ENCODE data around the gene ARID2. TPM values are rescaled to one million over a fixed set of nuclear protein-coding genes. Genes with fewer than 3 reads are reported as not detected.

ARID2 gene
- total RNA-seq, 6 donors from 2014 or later: 19.4 to 48.5 (median 27.0) TPM

- DNase-seq: no peak
- no peaks in the 10 kb centered on the region for H3K27me3 ChIP-seq
- no peak overlapping the region for H3K4me3 ChIP-seq
- no peaks in the 10 kb centered on the region for H3K4me1 ChIP-seq
- ATAC-seq (ENCODE audit: low FRiP score in 2 of 2): no peak
- H3K36me3 ChIP-seq: peaks cover 6 to 94% (median 52%) of the 10 kb centered on the region in 4 donors
- WGBS, 2 donors: 52 to 61% methylated on average over 2 of the region's 2 CpGs
- no peak overlapping the region for H3K27ac ChIP-seq
- TF ChIP-seq POLR2A (IDR thresholded peaks at IDR 0.05) (no peak), EP300 (IDR thresholded peaks at IDR 0.05) (no peak), POLR2AphosphoS5 (IDR thresholded peaks at IDR 0.05) (no peak)
- TF ChIP-seq, protein P1, sequence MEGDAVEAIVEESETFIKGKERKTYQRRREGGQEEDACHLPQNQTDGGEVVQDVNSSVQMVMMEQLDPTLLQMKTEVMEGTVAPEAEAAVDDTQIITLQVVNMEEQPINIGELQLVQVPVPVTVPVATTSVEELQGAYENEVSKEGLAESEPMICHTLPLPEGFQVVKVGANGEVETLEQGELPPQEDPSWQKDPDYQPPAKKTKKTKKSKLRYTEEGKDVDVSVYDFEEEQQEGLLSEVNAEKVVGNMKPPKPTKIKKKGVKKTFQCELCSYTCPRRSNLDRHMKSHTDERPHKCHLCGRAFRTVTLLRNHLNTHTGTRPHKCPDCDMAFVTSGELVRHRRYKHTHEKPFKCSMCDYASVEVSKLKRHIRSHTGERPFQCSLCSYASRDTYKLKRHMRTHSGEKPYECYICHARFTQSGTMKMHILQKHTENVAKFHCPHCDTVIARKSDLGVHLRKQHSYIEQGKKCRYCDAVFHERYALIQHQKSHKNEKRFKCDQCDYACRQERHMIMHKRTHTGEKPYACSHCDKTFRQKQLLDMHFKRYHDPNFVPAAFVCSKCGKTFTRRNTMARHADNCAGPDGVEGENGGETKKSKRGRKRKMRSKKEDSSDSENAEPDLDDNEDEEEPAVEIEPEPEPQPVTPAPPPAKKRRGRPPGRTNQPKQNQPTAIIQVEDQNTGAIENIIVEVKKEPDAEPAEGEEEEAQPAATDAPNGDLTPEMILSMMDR (IDR thresholded peaks at IDR 0.05): no peak
- no peaks in the 10 kb centered on the region for H3K9me3 ChIP-seq
Observed at GRCh38 chr12:45928309-45928708, 198.8 kb downstream of the ARID2 start.

- no peaks in the 10 kb centered on the region for H3K9me3 ChIP-seq
- H3K4me1 ChIP-seq: no peaks in the 10 kb centered on the region
- no peak overlapping the region for H3K27ac ChIP-seq
- no peaks in the 10 kb centered on the region for H3K27me3 ChIP-seq
- ATAC-seq (ENCODE audit: low FRiP score in 2 of 2): no peak
- peaks cover 6 to 73% (median 32%) of the 10 kb centered on the region in 4 donors for H3K36me3 ChIP-seq
- 95 to 97% methylated on average over 3 of the region's 3 CpGs for WGBS, 2 donors
- DNase-seq: no peak
- TF ChIP-seq, protein P1 (IDR thresholded peaks at IDR 0.05): no peak
- no peak overlapping the region for H3K4me3 ChIP-seq
Observed at GRCh38 chr12:45930369-45930768, 200.9 kb downstream of the ARID2 start.

DNA sequence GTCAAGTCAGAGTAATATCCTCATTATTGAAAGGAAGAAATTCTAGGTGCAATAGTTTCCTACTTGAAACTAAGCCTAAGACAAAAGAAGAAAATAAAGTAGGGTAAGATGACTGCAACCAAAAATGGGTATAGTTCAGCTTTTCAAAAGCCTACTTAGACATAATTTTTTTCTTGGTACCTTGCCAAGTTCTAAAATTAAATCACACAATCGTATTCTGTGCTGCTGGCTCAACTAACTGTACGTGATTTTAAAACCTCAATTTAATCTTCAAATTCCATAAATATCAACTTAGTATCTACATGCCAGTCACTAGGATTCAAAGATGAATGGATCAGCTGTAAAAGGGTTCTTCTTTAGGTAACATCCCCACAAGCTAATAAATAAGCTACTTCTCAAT is 204.0 kb downstream of the ARID2 start:
- DNase-seq (no peak), ATAC-seq (ENCODE audit: low FRiP score in 2 of 2) (no peak)
- Histone ChIP-seq H3K4me1 (no peaks in the 10 kb centered on the region), H3K27me3 (no peaks in the 10 kb centered on the region), H3K27ac (no peak overlapping the region), H3K9me3 (no peaks in the 10 kb centered on the region), H3K36me3 (peaks cover 6 to 50% (median 23%) of the 10 kb centered on the region in 4 donors), H3K4me3 (no peak overlapping the region)
- TF ChIP-seq POLR2AphosphoS5 (IDR thresholded peaks at IDR 0.05) (no peak), POLR2A (IDR thresholded peaks at IDR 0.05) (no peak)
- WGBS, 2 donors: 44 to 53% methylated on average over 2 of the region's 2 CpGs

DNA sequence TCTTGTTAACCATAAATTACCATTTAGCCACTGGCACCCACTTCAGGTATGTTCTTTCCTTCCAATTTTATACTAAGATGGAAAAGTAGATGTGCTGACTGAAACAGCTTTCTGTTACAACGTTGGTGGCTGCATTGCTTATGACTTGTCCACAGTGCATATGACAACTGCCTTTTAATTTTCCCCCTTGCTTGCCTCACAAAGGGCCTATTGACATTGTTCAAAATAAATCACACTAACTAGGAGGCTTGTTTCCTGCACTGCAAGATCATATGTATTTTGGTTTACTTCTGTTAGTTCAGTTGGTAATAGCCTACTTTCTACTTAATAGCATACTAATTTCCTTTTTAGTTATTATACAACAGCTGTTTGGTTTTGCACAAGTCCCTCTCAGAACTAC is 205.4 kb downstream of the ARID2 start:
- TF ChIP-seq, protein P1 (IDR thresholded peaks at IDR 0.05): no peak
- TF ChIP-seq POLR2A (IDR thresholded peaks at IDR 0.05) (no peak), POLR2AphosphoS5 (IDR thresholded peaks at IDR 0.05) (no peak), EP300 (IDR thresholded peaks at IDR 0.05) (no peak)
- H3K4me3 ChIP-seq: no peak overlapping the region
- no peaks in the 10 kb centered on the region for H3K4me1 ChIP-seq
- 30 to 53% methylated on average over 1 of the region's 1 CpG for WGBS, 2 donors
- DNase-seq (no peak), ATAC-seq (ENCODE audit: low FRiP score in 2 of 2) (no peak)
- peaks cover 5 to 41% (median 15%) of the 10 kb centered on the region in 4 donors for H3K36me3 ChIP-seq
- H3K9me3 ChIP-seq: no peaks in the 10 kb centered on the region
- no peaks in the 10 kb centered on the region for H3K27me3 ChIP-seq
- H3K27ac ChIP-seq: no peak overlapping the region

DNA sequence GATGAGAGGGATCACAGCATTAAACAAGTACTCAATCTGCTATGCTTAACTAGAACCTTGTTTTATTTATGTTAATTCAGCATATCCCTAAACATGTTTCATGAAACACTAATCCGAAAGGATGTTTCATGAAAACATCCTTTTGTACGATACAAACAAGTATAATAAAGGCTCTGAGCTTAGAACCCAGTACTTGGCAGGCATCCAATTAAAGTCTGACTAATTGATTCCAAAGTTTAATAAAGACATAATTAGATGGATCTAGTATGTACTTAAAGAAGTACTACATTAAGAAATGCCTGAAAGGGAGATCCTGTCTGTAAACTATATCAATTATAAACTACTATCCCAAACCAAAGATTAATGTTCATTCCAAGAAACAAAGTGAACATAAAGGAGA is 209.1 kb downstream of the ARID2 start:
- 68 to 76% methylated on average over 2 of the region's 2 CpGs for WGBS, 2 donors
- DNase-seq (no peak), ATAC-seq (ENCODE audit: low FRiP score in 2 of 2) (no peak)
- Histone ChIP-seq H3K27me3 (no peaks in the 10 kb centered on the region), H3K4me3 (no peak overlapping the region), H3K9me3 (no peaks in the 10 kb centered on the region), H3K4me1 (peaks cover 0 to 2% (median 0%) of the 10 kb centered on the region in 4 donors), H3K27ac (no peak overlapping the region), H3K36me3 (peaks cover 0 to 43% (median 2%) of the 10 kb centered on the region in 4 donors)
- TF ChIP-seq POLR2A (IDR thresholded peaks at IDR 0.05) (no peak), POLR2AphosphoS5 (IDR thresholded peaks at IDR 0.05) (no peak), EP300 (IDR thresholded peaks at IDR 0.05) (no peak)
- TF ChIP-seq, protein P1 (IDR thresholded peaks at IDR 0.05): no peak
